Immature natural killer cell (primary cell): Measurements from ENCODE around the gene REEP6. TPM values are rescaled to one million over a fixed set of nuclear protein-coding genes. Genes with fewer than 3 reads are reported as not detected.
A peak's percentile ranks its signal among the peaks of the same experiment; 100 is the strongest.
"Not testable (repeated sequence)": the region's sequence is repeated elsewhere in the genome, so short reads cannot be mapped to it uniquely, and the experiment has no call there.

Experiments
- DNase-seq, 3 donors: peaks; one replicate each; pipeline ENCODE4 v3.0.0; 2022; ENCODE audit warnings: mixed read lengths in 1 of 3
- H3K27ac Mint-ChIP-seq, 6 donors: one replicate each; pipeline ENCODE4 v1.8.0; 2020; ENCODE audit warnings: mixed read lengths in 6 of 6, mild to moderate bottlenecking in 5 of 6, inconsistent platforms in 4 of 6, moderate library complexity in 3 of 6
- H3K27me3 Mint-ChIP-seq, 3 donors: one replicate each; pipeline ENCODE4 v1.8.0; 2020 to 2021; ENCODE audit warnings: low read depth in 3 of 3, mild to moderate bottlenecking in 3 of 3, mixed read lengths in 3 of 3, moderate library complexity in 3 of 3, inconsistent platforms in 1 of 3
- H3K36me3 Mint-ChIP-seq, 3 donors: one replicate each; pipeline ENCODE4 v1.8.0; 2020; ENCODE audit warnings: mixed read lengths in 3 of 3, inconsistent platforms in 2 of 3, mild to moderate bottlenecking in 2 of 3
- H3K4me1 Mint-ChIP-seq, 2 donors: one replicate each; pipeline ENCODE4 v1.8.0; 2020; ENCODE audit warnings: inconsistent platforms in 2 of 2, mild to moderate bottlenecking in 2 of 2, mixed read lengths in 2 of 2, moderate library complexity in 1 of 2
- H3K4me3 Mint-ChIP-seq, 5 donors: one replicate each; pipeline ENCODE4 v1.8.0; 2020; ENCODE audit warnings: mild to moderate bottlenecking in 5 of 5, mixed read lengths in 5 of 5, inconsistent platforms in 3 of 5, moderate library complexity in 3 of 5
- H3K9me3 Mint-ChIP-seq, 6 donors: one replicate each; pipeline ENCODE4 v1.8.0; 2020; ENCODE audit warnings: mild to moderate bottlenecking in 6 of 6, mixed read lengths in 6 of 6, inconsistent platforms in 4 of 6, moderate library complexity in 3 of 6
- polyA plus RNA-seq, 3 donors: library from polyadenylated mRNA; unstranded; fragments of 300-500 nt; fragmentation: Illumina TruSeq; gene quantifications; one replicate each; pipeline ENCODE4 v1.2.3, GENCODE V29; 2021

Gene REEP6
- polyA plus RNA-seq, 3 donors from 2014 or later = 4.0 to 7.1 (median 6.4) TPM

DNA sequence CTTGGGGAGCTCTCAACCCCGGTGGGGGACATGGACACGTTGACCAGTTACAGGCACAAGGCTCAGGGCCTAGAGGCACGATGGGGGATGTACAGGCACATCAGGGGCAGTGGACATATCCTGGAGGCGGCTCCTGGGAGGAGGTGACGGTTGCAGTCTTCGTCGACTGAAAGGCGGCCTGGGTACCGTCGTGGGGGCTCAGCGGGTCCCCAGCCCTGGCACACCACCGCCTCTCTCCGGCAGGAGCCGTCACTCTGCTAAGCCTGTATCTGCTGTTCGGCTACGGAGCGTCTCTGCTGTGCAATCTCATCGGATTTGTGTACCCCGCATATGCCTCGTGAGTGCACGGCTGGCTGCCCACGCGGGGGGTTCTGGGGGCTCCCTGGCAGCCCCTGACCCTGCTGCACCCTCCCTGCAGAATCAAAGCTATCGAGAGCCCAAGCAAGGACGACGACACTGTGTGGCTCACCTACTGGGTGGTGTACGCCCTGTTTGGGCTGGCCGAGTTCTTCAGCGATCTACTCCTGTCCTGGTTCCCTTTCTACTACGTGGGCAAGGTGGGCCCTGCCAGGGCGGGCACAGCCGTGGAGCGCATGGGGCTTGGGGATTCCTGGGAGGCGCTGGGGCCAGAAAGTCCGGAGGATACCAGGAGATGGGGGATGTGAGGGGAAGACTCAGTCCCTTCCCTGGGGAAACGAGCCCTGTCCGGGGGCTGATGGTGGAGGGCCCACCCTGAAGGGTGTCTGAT lies 4.2 kb downstream of the REEP6 start:
- no peak overlapping the region for H3K27ac Mint-ChIP-seq
- peaks cover 7 to 11% of the 10 kb centered on the region in 2 donors for H3K4me1 Mint-ChIP-seq
- H3K9me3 Mint-ChIP-seq = no peaks in the 10 kb centered on the region
- H3K36me3 Mint-ChIP-seq = no peaks in the 10 kb centered on the region
- no peak overlapping the region for H3K4me3 Mint-ChIP-seq
- no peak for DNase-seq
- peaks cover 6 to 9% (median 6%) of the 10 kb centered on the region in 3 donors for H3K27me3 Mint-ChIP-seq

DNA sequence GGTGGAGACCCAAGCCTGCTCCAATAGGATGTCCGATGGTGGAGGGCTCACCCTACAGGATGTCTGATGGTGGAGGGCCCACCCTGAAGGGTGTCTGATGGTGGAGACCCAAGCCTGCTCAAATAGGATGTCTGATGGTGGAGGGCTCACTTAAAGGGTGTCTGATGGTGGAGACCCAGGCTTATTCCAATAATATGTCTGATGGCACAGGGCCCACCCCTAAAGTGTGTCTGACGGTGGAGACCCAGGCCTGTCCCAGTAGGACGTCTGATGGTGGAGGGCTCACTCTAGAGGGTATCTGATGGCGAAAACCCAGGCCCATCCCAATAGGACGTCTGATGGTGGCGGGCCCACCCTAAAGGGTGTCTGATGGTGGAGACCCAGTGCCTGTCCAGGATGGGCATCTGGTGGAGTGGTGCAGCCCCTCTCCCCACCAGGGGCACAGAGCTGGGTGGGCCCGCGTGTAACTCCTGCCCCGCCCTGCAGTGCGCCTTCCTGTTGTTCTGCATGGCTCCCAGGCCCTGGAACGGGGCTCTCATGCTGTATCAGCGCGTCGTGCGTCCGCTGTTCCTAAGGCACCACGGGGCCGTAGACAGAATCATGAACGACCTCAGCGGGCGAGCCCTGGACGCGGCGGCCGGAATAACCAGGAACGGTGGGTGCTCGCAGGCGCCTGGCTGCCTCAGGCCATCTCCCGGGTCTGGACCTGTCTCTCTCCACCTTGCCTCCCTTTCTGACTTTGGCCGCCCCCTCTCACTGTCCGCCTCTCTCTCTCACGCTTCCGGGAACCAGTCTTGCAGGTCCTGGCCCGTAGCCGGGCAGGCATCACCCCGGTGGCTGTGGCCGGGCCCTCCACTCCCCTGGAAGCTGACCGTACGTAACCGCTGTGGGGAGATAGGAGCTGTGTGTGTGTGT lies 5.1 kb downstream of the REEP6 start:
- no peak overlapping the region for H3K27ac Mint-ChIP-seq
- H3K9me3 Mint-ChIP-seq = no peaks in the 10 kb centered on the region
- no peak for DNase-seq
- H3K4me1 Mint-ChIP-seq = peaks cover 4 to 6% of the 10 kb centered on the region in 2 donors
- no peaks in the 10 kb centered on the region for H3K36me3 Mint-ChIP-seq
- peaks cover 0 to 6% (median 0%) of the 10 kb centered on the region in 3 donors for H3K27me3 Mint-ChIP-seq
- H3K4me3 Mint-ChIP-seq = no peak overlapping the region

DNA sequence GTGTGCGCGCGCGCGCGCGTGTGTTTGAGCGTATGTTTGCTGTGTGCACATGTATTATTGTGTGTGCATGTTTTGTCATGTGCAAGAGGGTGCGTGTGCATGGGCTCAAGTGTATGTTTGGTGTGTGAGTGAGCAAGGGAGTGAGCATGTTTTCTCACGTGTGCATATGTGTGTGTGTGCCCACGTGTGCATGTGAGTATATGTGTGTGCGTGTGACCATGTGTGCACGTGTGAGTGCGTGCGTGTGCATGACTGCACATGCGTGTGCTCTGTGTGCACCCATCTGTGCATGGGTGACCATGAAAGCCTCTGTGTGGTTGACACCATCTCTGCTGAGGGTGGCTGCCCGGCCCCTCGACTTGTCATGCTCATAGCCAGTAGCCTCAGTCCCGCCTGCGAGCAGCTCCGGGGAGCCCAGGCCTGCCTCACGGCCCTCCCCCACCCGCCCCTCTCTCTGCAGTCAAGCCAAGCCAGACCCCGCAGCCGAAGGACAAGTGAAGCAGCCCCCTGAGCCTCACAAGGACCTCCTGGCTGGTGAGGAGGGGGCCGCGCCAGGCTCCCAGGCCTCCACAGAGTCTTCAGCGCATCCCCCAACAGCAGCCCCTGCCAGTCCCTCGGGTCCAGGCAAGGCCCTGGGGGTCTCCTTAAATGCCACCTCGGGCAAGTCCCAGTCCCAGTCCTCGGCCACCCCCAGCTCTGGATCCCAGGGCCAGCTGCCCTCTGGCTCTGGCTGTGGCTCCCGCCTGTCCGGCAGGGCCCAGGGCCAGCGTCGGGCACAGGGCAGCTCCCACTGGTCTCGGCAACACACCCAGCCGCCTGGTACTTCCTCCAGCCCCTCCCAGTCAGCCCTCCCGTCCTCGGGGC lies 6.0 kb downstream of the REEP6 start:
- no peak overlapping the region for H3K4me3 Mint-ChIP-seq
- no peaks in the 10 kb centered on the region for H3K9me3 Mint-ChIP-seq
- no peak overlapping the region for H3K27ac Mint-ChIP-seq
- DNase-seq = no peak
- peaks cover under 1% of the 10 kb centered on the region in 2 donors for H3K4me1 Mint-ChIP-seq
- H3K27me3 Mint-ChIP-seq = peaks cover 0 to 5% (median 0%) of the 10 kb centered on the region in 3 donors
- no peaks in the 10 kb centered on the region for H3K36me3 Mint-ChIP-seq

DNA sequence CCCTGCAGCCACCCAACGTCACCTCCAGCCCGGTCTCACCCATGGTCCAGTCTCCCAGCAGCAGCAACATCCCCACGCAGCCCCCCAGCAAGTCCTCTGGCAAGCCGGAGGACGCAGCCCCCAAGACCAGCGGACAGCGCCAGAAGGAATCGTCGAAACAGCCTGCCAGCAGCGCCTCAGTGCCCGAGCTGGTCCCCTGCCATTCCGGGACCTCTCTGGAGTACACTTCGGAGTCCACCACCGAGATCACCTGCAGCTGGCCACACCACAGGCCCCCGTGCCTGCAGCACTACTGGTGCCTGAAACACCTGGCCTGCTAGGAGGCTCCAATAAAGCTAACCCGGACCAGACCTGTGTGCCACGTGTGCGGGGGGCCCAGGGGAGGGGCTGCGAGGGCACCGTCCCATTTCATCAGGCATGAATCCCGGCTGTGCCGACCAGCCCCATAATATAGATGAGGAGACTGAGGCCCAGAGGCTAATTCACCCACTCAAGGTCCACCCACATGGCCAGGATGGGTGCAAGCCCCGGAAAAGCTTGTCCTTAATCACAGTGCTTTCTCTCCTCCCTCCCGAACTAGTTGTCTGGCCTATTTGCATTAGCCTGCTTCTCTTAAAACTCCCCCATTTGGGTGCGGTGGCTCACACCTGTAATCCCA lies 6.7 kb downstream of the REEP6 start:
- Mint-ChIP-seq H3K27me3 (peaks cover 0 to 5% (median under 1%) of the 10 kb centered on the region in 3 donors), H3K4me1 (no peaks in the 10 kb centered on the region), H3K27ac (no peak overlapping the region), H3K36me3 (no peaks in the 10 kb centered on the region), H3K4me3 (no peak overlapping the region), H3K9me3 (no peaks in the 10 kb centered on the region)
- DNase-seq = no peak

DNA sequence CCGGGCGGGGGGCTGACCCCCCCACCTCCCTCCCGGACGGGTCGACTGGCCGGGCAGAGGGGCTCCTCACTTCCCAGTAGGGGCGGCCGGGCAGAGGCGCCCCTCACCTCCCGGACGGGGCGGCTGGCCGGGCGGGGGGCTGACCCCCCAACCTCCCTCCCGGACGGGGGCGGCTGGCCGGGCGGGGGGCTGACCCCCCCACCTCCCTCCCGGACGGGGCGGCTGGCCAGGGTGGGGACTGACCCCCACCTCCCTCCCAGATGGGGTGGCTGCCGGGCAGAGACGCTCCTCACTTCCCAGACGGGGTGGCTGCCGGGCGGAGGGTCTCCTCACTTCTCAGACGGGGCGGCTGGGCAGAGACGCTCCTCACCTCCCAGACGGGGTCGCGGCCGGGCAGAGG lies 8.2 kb downstream of the REEP6 start:
- H3K27ac Mint-ChIP-seq, H3K4me1 Mint-ChIP-seq, H3K36me3 Mint-ChIP-seq, H3K27me3 Mint-ChIP-seq, H3K9me3 Mint-ChIP-seq, H3K4me3 Mint-ChIP-seq, DNase-seq: not testable (repeated sequence)

DNA sequence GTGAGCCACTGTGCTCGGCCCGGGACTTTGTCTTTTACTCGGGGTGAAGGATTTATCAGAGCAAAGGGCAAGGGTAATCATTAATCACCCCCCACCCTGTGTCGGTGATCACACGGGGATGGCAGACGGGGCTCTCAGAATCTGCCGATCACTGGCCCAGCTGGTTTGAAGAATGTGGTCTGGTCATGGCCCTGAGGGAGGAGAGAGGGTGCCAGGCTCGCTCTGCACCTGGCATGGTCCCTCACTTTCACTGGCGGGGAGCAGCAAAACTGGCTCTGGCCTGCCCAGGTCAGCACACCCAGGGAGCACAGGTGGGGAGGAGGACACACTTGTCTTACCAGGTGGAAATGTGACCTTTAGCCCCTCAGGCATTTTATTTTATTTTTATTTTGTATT lies 10.2 kb downstream of the REEP6 start:
- no peak for DNase-seq

DNA sequence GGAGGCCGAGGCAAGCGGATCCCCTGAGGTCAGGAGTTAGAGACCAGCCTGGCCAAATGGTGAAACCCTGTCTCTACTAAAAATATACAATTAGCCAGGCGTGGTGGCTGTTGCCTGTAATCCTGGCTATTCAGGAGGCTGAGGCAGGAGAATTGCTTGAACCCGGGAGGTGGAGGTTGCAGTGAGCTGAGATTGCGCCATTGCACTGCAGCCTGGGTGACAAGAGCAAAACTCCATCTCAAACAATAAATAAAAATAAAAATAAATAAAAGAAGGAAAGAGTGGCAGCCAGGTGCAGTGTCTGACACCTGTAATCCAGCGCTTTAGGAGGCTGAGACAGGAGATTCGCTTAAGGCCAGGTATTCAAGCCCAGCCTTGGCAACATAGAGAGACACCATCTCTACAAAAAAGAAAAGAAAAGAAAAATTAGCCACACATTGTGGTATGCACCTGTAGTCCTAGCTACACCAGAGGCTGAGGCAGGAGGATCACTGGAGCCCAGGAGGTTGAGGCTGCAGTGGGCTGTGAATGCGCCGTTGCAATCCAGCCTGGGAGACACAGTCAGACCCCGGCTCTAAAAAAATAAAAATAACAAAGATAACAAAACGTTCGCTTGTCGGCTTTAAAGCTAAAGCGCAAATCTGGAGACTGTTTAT lies 11.6 kb downstream of the REEP6 start:
- Mint-ChIP-seq H3K4me1 (peaks cover 3 to 5% of the 10 kb centered on the region in 2 donors), H3K9me3 (no peaks in the 10 kb centered on the region), H3K4me3 (no peak overlapping the region), H3K36me3 (no peaks in the 10 kb centered on the region), H3K27ac (no peak overlapping the region), H3K27me3 (peaks cover 3 to 6% (median 5%) of the 10 kb centered on the region in 3 donors)
- DNase-seq = no peak

More for the DNA sequence above, 10.2 kb downstream of the REEP6 start:
- Mint-ChIP-seq H3K36me3 (no peaks in the 10 kb centered on the region), H3K27me3 (peaks cover 2 to 5% (median 5%) of the 10 kb centered on the region in 3 donors), H3K27ac (no peak overlapping the region), H3K4me1 (peaks cover 0 to 4% of the 10 kb centered on the region in 2 donors), H3K4me3 (no peak overlapping the region), H3K9me3 (no peaks in the 10 kb centered on the region)

DNA sequence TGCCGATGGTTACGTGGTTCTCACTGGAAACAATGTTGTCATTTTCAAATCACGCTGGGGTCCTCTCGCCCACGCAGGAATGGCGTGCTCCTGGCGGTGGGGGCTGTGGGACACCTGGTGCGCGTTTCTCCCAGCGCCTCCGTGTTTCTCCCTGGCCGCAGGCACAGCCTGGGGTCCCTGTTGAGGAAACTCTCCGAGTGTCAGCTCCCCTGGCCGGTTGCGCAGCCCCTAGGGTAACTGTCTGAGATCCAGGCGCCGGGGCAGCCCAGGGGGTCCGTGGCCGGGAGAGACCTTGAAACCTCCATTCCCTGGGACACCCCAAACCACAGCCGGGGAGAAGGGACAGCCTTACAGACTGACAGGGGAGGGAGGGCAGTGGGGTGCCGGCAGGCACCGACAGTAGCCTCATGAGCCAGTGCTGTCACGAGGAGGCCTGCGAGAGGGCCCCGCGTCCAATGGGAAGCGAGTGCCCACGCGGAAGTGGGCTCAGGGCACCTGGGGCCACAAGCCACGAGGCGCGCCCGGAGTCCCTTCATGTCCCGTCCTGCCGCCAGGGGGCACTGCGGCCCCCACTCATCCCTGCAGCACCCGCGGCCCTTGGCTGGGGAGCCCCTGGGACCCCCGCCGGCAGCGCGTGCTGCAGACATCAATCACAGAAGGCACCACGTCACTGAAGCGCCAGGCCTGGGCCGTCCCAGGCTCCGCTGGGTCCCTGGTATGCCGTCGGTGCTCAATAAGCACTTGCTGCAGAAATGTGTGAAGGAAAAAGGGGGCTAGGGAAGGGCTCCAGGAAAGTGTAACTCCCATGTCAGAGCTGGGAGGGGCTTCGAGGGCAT lies 12.3 kb downstream of the REEP6 start:
- H3K9me3 Mint-ChIP-seq = no peaks in the 10 kb centered on the region
- no peak overlapping the region for H3K4me3 Mint-ChIP-seq
- peaks cover 6 to 8% (median 8%) of the 10 kb centered on the region in 3 donors for H3K27me3 Mint-ChIP-seq
- peaks cover 7 to 10% of the 10 kb centered on the region in 2 donors for H3K4me1 Mint-ChIP-seq
- no peaks in the 10 kb centered on the region for H3K36me3 Mint-ChIP-seq
- H3K27ac Mint-ChIP-seq = no peak overlapping the region
- DNase-seq = peak; percentile 45 to 55 (median 46)

DNA sequence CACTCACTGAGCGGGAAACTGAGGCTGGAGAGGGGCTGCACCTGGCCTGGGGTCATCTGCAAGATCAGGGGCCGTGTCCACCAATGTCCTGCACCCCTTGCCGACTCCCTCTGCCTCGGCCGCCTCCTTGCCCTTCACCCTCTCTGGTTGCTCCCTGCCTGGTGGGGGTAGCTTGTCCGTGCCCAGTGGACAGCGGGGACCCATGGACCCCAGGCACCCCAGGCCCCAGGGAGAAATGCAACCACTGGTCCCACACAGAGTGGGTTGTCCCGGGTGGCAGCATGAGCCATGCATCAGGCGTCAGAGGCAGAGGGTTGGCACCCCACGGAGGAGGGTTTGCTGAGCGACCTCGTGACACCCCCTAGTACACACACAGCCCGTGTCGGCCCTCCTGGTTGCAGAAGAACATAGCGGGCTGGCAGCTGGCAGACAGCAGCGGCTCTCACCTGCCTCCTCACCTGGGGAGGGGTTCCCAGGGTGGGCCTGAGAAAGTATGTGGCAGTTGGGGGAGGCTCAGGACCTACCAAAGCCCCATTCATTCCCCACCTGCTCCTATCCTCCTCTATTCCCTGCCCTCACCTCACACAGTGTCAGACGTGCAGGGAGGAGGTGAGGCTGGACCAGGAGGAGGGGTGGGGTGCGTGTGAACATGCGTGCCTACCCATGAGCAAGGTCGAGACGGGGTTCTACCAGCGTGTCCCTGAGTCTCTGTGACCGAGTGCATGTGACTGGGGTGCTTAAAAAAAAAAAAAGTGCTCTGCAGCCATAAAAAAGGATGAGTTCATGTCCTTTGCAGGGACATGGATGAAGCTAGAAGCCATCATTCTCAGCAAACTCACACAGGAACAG lies 13.2 kb downstream of the REEP6 start:
- peaks cover 0 to 3% (median 0%) of the 10 kb centered on the region in 6 donors for H3K9me3 Mint-ChIP-seq
- no peaks in the 10 kb centered on the region for H3K36me3 Mint-ChIP-seq
- no peak for DNase-seq
- H3K27me3 Mint-ChIP-seq = peaks cover 6 to 8% (median 8%) of the 10 kb centered on the region in 3 donors
- H3K27ac Mint-ChIP-seq = no peak overlapping the region
- H3K4me3 Mint-ChIP-seq = peak overlapping the region in 1 of 5 donors; percentile 13
- H3K4me1 Mint-ChIP-seq = peaks cover 11 to 13% of the 10 kb centered on the region in 2 donors

DNA sequence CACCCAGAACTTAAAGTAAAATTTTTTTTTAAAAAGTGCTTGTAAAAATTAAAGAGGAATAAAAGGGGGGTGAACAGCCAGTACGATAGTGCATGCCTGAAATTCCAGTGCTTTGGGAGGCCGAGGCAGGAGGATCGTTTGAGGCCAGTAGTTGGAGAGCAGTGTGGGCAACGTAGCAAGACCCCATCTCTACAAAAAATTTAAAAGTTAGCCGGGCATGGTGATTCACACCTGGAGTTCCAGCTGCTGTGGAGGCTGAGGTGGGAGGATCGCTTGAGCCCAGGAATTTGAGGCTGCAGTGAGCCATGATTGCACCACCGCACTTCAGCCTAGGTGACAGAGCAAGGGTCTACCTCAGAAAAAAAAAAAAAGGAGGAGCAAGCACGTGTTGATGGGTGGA lies 14.0 kb downstream of the REEP6 start:
- Mint-ChIP-seq H3K4me3 (no peak overlapping the region), H3K27me3 (peaks cover 6 to 8% (median 8%) of the 10 kb centered on the region in 3 donors), H3K4me1 (peaks cover 11 to 13% of the 10 kb centered on the region in 2 donors), H3K36me3 (no peaks in the 10 kb centered on the region), H3K9me3 (peaks cover 0 to 3% (median 0%) of the 10 kb centered on the region in 6 donors), H3K27ac (no peak overlapping the region)
- DNase-seq = no peak
